Fibroblast of skin of left quadriceps (primary cell): ENCODE measurements around the gene TMEM203.
"Not testable (repeated sequence)": the region's sequence is repeated elsewhere in the genome, so short reads cannot be mapped to it uniquely, and the experiment has no call there.

Experiments
- DNase-seq, 2 experiments: peaks; one replicate each; pipeline ENCODE4 v3.0.0-alpha.2; 2013; ENCODE audit warnings: low read depth in 2 of 2

TMEM203 gene

GRCh38 chr9:137205126-137206069 lies at the start of gene TMEM203, which contains the start of gene NDOR1:
Gene TMEM203, minus strand, starts transcription at chr9:137205648. Its CDS starts 234 bp downstream, at chr9:137205414.
Gene NDOR1, plus strand, starts transcription at chr9:137205700. Its CDS starts 78 bp downstream, at chr9:137205778.
- peak; percentile 57 to 58 for DNase-seq

- DNase-seq, result peak; percentile 65 to 72
Measured at GRCh38 chr9:137254624-137255447, 49.4 kb upstream of the TMEM203 start, which contains the start of gene NELFB. Gene NELFB, plus strand, starts transcription at chr9:137255327.

- DNase-seq, result no peak
Measured at GRCh38 chr9:137253717-137254623, 48.5 kb upstream of the TMEM203 start.

- no peak for DNase-seq
Measured at GRCh38 chr9:137252555-137253506, 47.4 kb upstream of the TMEM203 start.

- no peak for DNase-seq
Measured at GRCh38 chr9:137251490-137252268, 46.2 kb upstream of the TMEM203 start.

- no peak for DNase-seq
Measured at GRCh38 chr9:137251194-137251461, 45.7 kb upstream of the TMEM203 start, which contains the start of gene STPG3. Gene STPG3, plus strand, starts transcription at chr9:137251286. Its CDS starts 1 bp downstream, at chr9:137251287.

GRCh38 chr9:137250329-137251193 lies 45.1 kb upstream of the TMEM203 start:
- DNase-seq, result no peak

GRCh38 chr9:137247916-137248175 lies 42.4 kb upstream of the TMEM203 start:
- DNase-seq, result no peak

- DNase-seq, result no peak
Measured at GRCh38 chr9:137247135-137247915, 41.9 kb upstream of the TMEM203 start.

GRCh38 chr9:137245450-137246421 lies 40.3 kb upstream of the TMEM203 start:
- no peak for DNase-seq

- no peak for DNase-seq
Measured at GRCh38 chr9:137244486-137245449, 39.3 kb upstream of the TMEM203 start.

GRCh38 chr9:137243626-137244485 lies 38.4 kb upstream of the TMEM203 start:
- no peak for DNase-seq

- DNase-seq, result not testable (repeated sequence)
Measured at GRCh38 chr9:137243266-137243625, 37.8 kb upstream of the TMEM203 start.
